SK-N-SH (cell line): Measurements from ENCODE around the gene GOLPH3L. TPM values are rescaled to one million over a fixed set of nuclear protein-coding genes. Genes with fewer than 3 reads are reported as not detected.

ENCODE experiments used
- CTCF ChIA-PET: fragments of 300-600, 350-600 bp; formaldehyde crosslinking; extraction: SDS; loops from one replicate; lab custom pipeline; 2021; lab: Yijun Ruan, JAX
- POLR2A ChIA-PET: fragments of 350-600 bp; sonication (Branson Sonifier 250); formaldehyde crosslinking; extraction: SDS; loops from one replicate; lab custom pipeline; 2020; ENCODE audit warnings: antibody characterized with exemption, inconsistent platforms; lab: Yijun Ruan, JAX
- DNase-seq: peaks from one replicate; pipeline ENCODE4 v3.0.0; 2012
- H2AFZ ChIP-seq: fragments of 200-600 bp; sonication (generic); 2 replicates; pipeline ENCODE4 v1.8.1; 2016; ENCODE audit warnings: antibody characterized with exemption, mild to moderate bottlenecking, low read depth
- H3F3A ChIP-seq: fragments of 200-600 bp; sonication (generic); replicated peaks from 2 replicates; pipeline ENCODE3; 2016; ENCODE audit warnings: antibody characterized with exemption, mild to moderate bottlenecking; ENCODE audit not compliant: insufficient read depth
- H3K27ac ChIP-seq, 2 experiments: fragments of 200-500 bp in 1 of 2; fragments of 200-600 bp in 1 of 2; sonication (Bioruptor generic) in 1 of 2; sonication (generic), shearing (Covaris generic) in 1 of 2; 2 replicates each; pipeline versions ENCODE4 v1.5.1 to v1.6.1; 2014 to 2016; ENCODE audit warnings: low read depth in 2 of 2, inconsistent platforms in 1 of 2, low read length in 1 of 2, mild to moderate bottlenecking in 1 of 2, mixed read lengths in 1 of 2
- H3K27me3 ChIP-seq: fragments of 200-600 bp; sonication (generic), shearing (Covaris generic); 2 replicates; pipeline ENCODE4 v1.6.1; 2016; ENCODE audit warnings: mixed run types; ENCODE audit not compliant: insufficient read depth
- H3K36me3 ChIP-seq, 2 experiments: fragments of 200-500 bp in 1 of 2; fragments of 200-600 bp in 1 of 2; sonication (Bioruptor generic) in 1 of 2; sonication (generic) in 1 of 2; replicated peaks in 1 of 2; 2 replicates each; pipeline versions ENCODE3 to v1.5.1; 2014 to 2016; ENCODE audit warnings: low read length in 1 of 2, mild to moderate bottlenecking in 1 of 2; ENCODE audit not compliant: insufficient read depth in 2 of 2, control insufficient read depth in 1 of 2
- H3K4me1 ChIP-seq, 2 experiments: fragments of 200-500 bp in 1 of 2; fragments of 200-600 bp in 1 of 2; sonication (Bioruptor generic) in 1 of 2; sonication (generic), shearing (Covaris generic) in 1 of 2; 2 replicates each; pipeline versions ENCODE4 v1.5.1 to v1.6.1; 2014 to 2016; ENCODE audit warnings: low read depth in 1 of 2, low read length in 1 of 2, mixed run types in 1 of 2; ENCODE audit not compliant: insufficient read depth in 2 of 2, control insufficient read depth in 1 of 2
- H3K4me2 ChIP-seq: fragments of 200-600 bp; sonication (generic), shearing (Covaris generic); 2 replicates; pipeline ENCODE4 v1.6.1; 2017; ENCODE audit warnings: mixed run types
- H3K4me3 ChIP-seq, 2 experiments: fragments of 200-500 bp in 1 of 2; fragments of 200-600 bp in 1 of 2; sonication (Bioruptor generic) in 1 of 2; sonication (generic), shearing (Covaris generic) in 1 of 2; 2 replicates each; pipeline versions ENCODE4 v1.5.1 to v1.8.1; 2014 to 2016; ENCODE audit warnings: low read depth in 2 of 2, inconsistent platforms in 1 of 2, low read length in 1 of 2, mild to moderate bottlenecking in 1 of 2, mixed read lengths in 1 of 2, moderate library complexity in 1 of 2
- H3K79me2 ChIP-seq: fragments of 200-600 bp; sonication (generic); 2 replicates; pipeline ENCODE4 v1.8.1; 2017; ENCODE audit warnings: mild to moderate bottlenecking; ENCODE audit not compliant: insufficient read depth
- H3K9ac ChIP-seq: fragments of 200-600 bp; sonication (generic); 2 replicates; pipeline ENCODE4 v1.6.1; 2017; ENCODE audit warnings: mixed run types
- H3K9me2 ChIP-seq: fragments of 200-600 bp; sonication (generic); 2 replicates; pipeline ENCODE4 v1.6.1; 2017; ENCODE audit warnings: mixed run types
- H3K9me3 ChIP-seq: fragments of 200-600 bp; sonication (generic); 2 replicates; pipeline ENCODE4 v1.6.1; 2017; ENCODE audit warnings: mixed run types, mild to moderate bottlenecking, moderate library complexity
- H4K20me1 ChIP-seq: fragments of 200-600 bp; sonication (generic); 2 replicates; pipeline ENCODE4 v1.6.1; 2017; ENCODE audit warnings: mild to moderate bottlenecking, mixed run types; ENCODE audit not compliant: insufficient read depth
- CHD2 ChIP-seq: fragments of 150-350 bp; IDR thresholded peaks from 2 replicates; pipeline ENCODE4 v1.6.1; 2018; ENCODE audit warnings: low read length; ENCODE audit not compliant: partially characterized antibody
- CTCF ChIP-seq: fragments of 200-600 bp; sonication (generic); IDR thresholded peaks from 2 replicates; pipeline ENCODE4 v1.6.1; 2017; ENCODE audit warnings: antibody characterized with exemption, mild to moderate bottlenecking, moderate library complexity
- ELF1 ChIP-seq: IDR thresholded peaks from 2 replicates; pipeline ENCODE4 v1.4.0; 2012
- EP300 ChIP-seq, 2 experiments: IDR thresholded peaks; 2 replicates each; pipeline versions ENCODE4 v1.4.0 to v1.6.1; 2012; ENCODE audit warnings: borderline replicate concordance in 1 of 2, low read depth in 1 of 2, low read length in 1 of 2
- FOSL2 ChIP-seq: IDR thresholded peaks from 2 replicates; pipeline ENCODE4 v1.4.0; 2012; ENCODE audit warnings: low read depth, mild to moderate bottlenecking, moderate library complexity, borderline replicate concordance
- FOXJ3 ChIP-seq: sonication (generic); formaldehyde crosslinking; IDR thresholded peaks from 2 replicates; pipeline ENCODE4 v1.5.1; 2020; ENCODE audit warnings: mild to moderate bottlenecking, missing genetic modification reagents
- FOXM1 ChIP-seq: IDR thresholded peaks from 2 replicates; pipeline ENCODE4 v1.4.0; 2012; ENCODE audit warnings: low read depth, mild to moderate bottlenecking
- GABPA ChIP-seq: IDR thresholded peaks from 2 replicates; pipeline ENCODE4 v1.4.0; 2012; ENCODE audit warnings: low read depth, mild to moderate bottlenecking
- IRF3 ChIP-seq: fragments of 150-350 bp; IDR thresholded peaks from 2 replicates; pipeline ENCODE4 v1.6.1; 2016; ENCODE audit warnings: mild to moderate bottlenecking, low read depth, low read length
- MXI1 ChIP-seq: IDR thresholded peaks from 2 replicates; pipeline ENCODE4 v1.6.1; 2012; ENCODE audit warnings: mild to moderate bottlenecking, low read depth, low read length, improper control_type of control experiment
- NFIC ChIP-seq: IDR thresholded peaks from 2 replicates; pipeline ENCODE4 v1.4.0; 2012; ENCODE audit warnings: borderline replicate concordance
- NRF1 ChIP-seq: IDR thresholded peaks from 2 replicates; pipeline ENCODE4 v1.6.1; 2012; ENCODE audit warnings: low read depth, mild to moderate bottlenecking, low read length
- PBX3 ChIP-seq: IDR thresholded peaks from 2 replicates; pipeline ENCODE4; 2012
- POLR2AphosphoS5 ChIP-seq: IDR thresholded peaks from 2 replicates; pipeline ENCODE4 v1.6.1; 2012; ENCODE audit warnings: low read depth, low read length
- RAD21 ChIP-seq: IDR thresholded peaks from 2 replicates; pipeline ENCODE4 v1.6.1; 2012; ENCODE audit warnings: mild to moderate bottlenecking, low read length
- RXRA ChIP-seq: IDR thresholded peaks from 2 replicates; pipeline ENCODE4 v1.4.0; 2012; ENCODE audit warnings: low read depth, mild to moderate bottlenecking, borderline replicate concordance
- SIN3A ChIP-seq: IDR thresholded peaks from 2 replicates; pipeline ENCODE4 v1.6.1; 2012; ENCODE audit warnings: low read depth, mild to moderate bottlenecking, low read length, moderate library complexity, borderline replicate concordance
- TEAD4 ChIP-seq: IDR thresholded peaks from 2 replicates; pipeline ENCODE4 v1.4.0; 2012; ENCODE audit warnings: mild to moderate bottlenecking, borderline replicate concordance; ENCODE audit not compliant: insufficient read depth
- polyA plus RNA-seq, 3 experiments: library from polyadenylated mRNA; depleted of rRNA; stranded (reverse); fragments of >200 nt; gene quantifications; 2 replicates each; pipeline ENCODE4 v1.2.3, GENCODE V29; 2012
- TF ChIP-seq, protein P1 (sequence below): IDR thresholded peaks from 2 replicates; pipeline ENCODE4 v1.4.0; 2012; ENCODE audit warnings: low read depth, borderline replicate concordance
- TF ChIP-seq, protein P2 (sequence below): IDR thresholded peaks from 2 replicates; pipeline ENCODE4 v1.4.0; 2012; ENCODE audit warnings: low read depth, borderline replicate concordance

Gene GOLPH3L
- polyA plus RNA-seq, 1 of the 3 experiments (the other 2 are of a cell fraction), result 7.8 TPM

- Histone ChIP-seq H3K4me2 (no peak overlapping the region), H2AFZ (0 out of 2 replicates have a peak overlapping the region, but pooled peaks have one; percentile 9), H3K79me2 (no peaks in the 10 kb centered on the region), H3K9me3 (no peaks in the 10 kb centered on the region), H3F3A (no peaks in the 10 kb centered on the region), H3K4me1 (no peaks in the 10 kb centered on the region), H3K4me3 (no peak overlapping the region), H3K9ac (no peak overlapping the region), H3K27ac (no peak overlapping the region), H4K20me1 (no peaks in the 10 kb centered on the region), H3K36me3 (no peaks in the 10 kb centered on the region), H3K27me3 (no peaks in the 10 kb centered on the region), H3K9me2 (no peaks in the 10 kb centered on the region)
- ChIA-PET CTCF (interaction anchor here (0.9 kb wide), 1 partner anchor 10 kb away, joined by 3 read pairs; no protein-coding TSS in a partner anchor), POLR2A (no interaction called here)
- no peak for TF ChIP-seq EP300 (IDR thresholded peaks at IDR 0.05; ENCODE audit: borderline replicate concordance in 1 of 2, low read depth in 1 of 2, low read length in 1 of 2)
- no peak for TF ChIP-seq GABPA
- TF ChIP-seq FOXJ3 (CRISPR knock-in tag), result no peak
- TF ChIP-seq CTCF, result no peak
- no peak for TF ChIP-seq SIN3A
- TF ChIP-seq RXRA, result no peak
- TF ChIP-seq MXI1, result no peak
- TF ChIP-seq TEAD4, result no peak
- TF ChIP-seq, protein P1, sequence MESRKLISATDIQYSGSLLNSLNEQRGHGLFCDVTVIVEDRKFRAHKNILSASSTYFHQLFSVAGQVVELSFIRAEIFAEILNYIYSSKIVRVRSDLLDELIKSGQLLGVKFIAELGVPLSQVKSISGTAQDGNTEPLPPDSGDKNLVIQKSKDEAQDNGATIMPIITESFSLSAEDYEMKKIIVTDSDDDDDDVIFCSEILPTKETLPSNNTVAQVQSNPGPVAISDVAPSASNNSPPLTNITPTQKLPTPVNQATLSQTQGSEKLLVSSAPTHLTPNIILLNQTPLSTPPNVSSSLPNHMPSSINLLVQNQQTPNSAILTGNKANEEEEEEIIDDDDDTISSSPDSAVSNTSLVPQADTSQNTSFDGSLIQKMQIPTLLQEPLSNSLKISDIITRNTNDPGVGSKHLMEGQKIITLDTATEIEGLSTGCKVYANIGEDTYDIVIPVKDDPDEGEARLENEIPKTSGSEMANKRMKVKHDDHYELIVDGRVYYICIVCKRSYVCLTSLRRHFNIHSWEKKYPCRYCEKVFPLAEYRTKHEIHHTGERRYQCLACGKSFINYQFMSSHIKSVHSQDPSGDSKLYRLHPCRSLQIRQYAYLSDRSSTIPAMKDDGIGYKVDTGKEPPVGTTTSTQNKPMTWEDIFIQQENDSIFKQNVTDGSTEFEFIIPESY, result no peak
- no peak for TF ChIP-seq CHD2
- TF ChIP-seq IRF3, result no peak
- TF ChIP-seq, protein P2, sequence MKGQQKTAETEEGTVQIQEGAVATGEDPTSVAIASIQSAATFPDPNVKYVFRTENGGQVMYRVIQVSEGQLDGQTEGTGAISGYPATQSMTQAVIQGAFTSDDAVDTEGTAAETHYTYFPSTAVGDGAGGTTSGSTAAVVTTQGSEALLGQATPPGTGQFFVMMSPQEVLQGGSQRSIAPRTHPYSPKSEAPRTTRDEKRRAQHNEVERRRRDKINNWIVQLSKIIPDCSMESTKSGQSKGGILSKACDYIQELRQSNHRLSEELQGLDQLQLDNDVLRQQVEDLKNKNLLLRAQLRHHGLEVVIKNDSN, result no peak
- TF ChIP-seq NFIC, result no peak
- no peak for TF ChIP-seq ELF1
- TF ChIP-seq POLR2AphosphoS5, result no peak
- no peak for TF ChIP-seq NRF1
- no peak for TF ChIP-seq PBX3
- TF ChIP-seq FOXM1, result no peak
- no peak for TF ChIP-seq FOSL2
- TF ChIP-seq RAD21, result no peak
- no peak for DNase-seq
These were observed 6.5 kb upstream of the GOLPH3L start for GRCh38 chr1:150703427-150703826.
